HCT116 (cell line): ENCODE measurements around the gene TTC23. TPM values are rescaled to one million over a fixed set of nuclear protein-coding genes. Genes with fewer than 3 reads are reported as not detected.

Experiments
- ATAC-seq: fragments of 200-7000 bp; cut with Tn5 transposase; 2 replicates; pipeline ENCODE4 v1.9.1; 2020; ENCODE audit warnings: mild to moderate bottlenecking, moderate library complexity
- BruUV-seq: library from RNA; stranded (reverse); fragments of 400-500 nt; replicated peaks from 2 replicates; lab custom pipeline; 2021; lab: Mats Ljungman, UMichigan
- CTCF ChIA-PET: fragments of 300-600 bp; sonication (Branson Sonifier 250); formaldehyde crosslinking; loops from one replicate; lab custom pipeline; 2021; ENCODE audit warnings: antibody characterized with exemption; lab: Charles Lee
- POLR2A ChIA-PET: fragments of 300-600, 350-600 bp; sonication (Branson Sonifier 250); formaldehyde crosslinking; loops from one replicate; lab custom pipeline; 2021; ENCODE audit warnings: antibody characterized with exemption; lab: Charles Lee
- RAD21 ChIA-PET, 2 experiments: fragments of 300-600 bp; sonication (Branson Sonifier 250); formaldehyde crosslinking; loops; one replicate each; lab custom pipeline; 2023; ENCODE audit warnings: low total read pairs in 2 of 2; ENCODE audit not compliant: uncharacterized antibody in 2 of 2, unreplicated experiment in 2 of 2, low non-redundant PET in 1 of 2; lab: Charles Lee
- DNase-seq: peaks from one replicate; pipeline ENCODE4 v3.0.0-alpha.2; 2010; ENCODE audit warnings: low read depth, low spot score
- H2AFZ ChIP-seq: fragments of 200-600 bp; shearing (Covaris generic), sonication (generic); 2 replicates; pipeline ENCODE4 v1.6.1; 2017; ENCODE audit warnings: low read depth, mixed run types, mixed read lengths, antibody characterized with exemption, low read length; ENCODE audit not compliant: poor library complexity, severe bottlenecking
- H3K27ac ChIP-seq: 2 replicates; pipeline ENCODE4 v1.5.1; 2012; ENCODE audit warnings: low read depth, low read length
- H3K27me3 ChIP-seq: fragments of 200-600 bp; sonication (generic); 2 replicates; pipeline ENCODE4 v1.6.1; 2016; ENCODE audit warnings: mixed run types, low read length, mixed read lengths; ENCODE audit not compliant: insufficient read depth
- H3K36me3 ChIP-seq, 2 experiments: fragments of 200-500 bp in 1 of 2; fragments of 200-600 bp in 1 of 2; sonication (Bioruptor generic) in 1 of 2; sonication (generic) in 1 of 2; 2 replicates each; pipeline versions ENCODE4 v1.5.1 to v1.6.1; 2014 to 2016; ENCODE audit warnings: low read length in 2 of 2, inconsistent platforms in 1 of 2, mixed read lengths in 1 of 2, mixed run types in 1 of 2; ENCODE audit not compliant: insufficient read depth in 2 of 2, control insufficient read depth in 1 of 2
- H3K4me1 ChIP-seq, 2 experiments: fragments of 200-600 bp in 1 of 2; sonication (generic) in 1 of 2; 2 replicates each; pipeline versions ENCODE4 v1.5.1 to v1.6.1; 2012 to 2017; ENCODE audit warnings: low read length in 2 of 2, inconsistent platforms in 1 of 2, mild to moderate bottlenecking in 1 of 2, mixed read lengths in 1 of 2, mixed run types in 1 of 2, moderate library complexity in 1 of 2; ENCODE audit not compliant: insufficient read depth in 2 of 2, control insufficient read depth in 1 of 2
- H3K4me2 ChIP-seq: fragments of 200-600 bp; sonication (generic); 2 replicates; pipeline ENCODE4 v1.6.1; 2017; ENCODE audit warnings: mixed run types, low read length, mixed read lengths
- H3K4me3 ChIP-seq, 2 experiments: fragments of 200-600 bp in 1 of 2; sonication (generic) in 1 of 2; replicated peaks in 1 of 2; 2 replicates each; pipeline ENCODE4 v1.5.1; 2011 to 2016; ENCODE audit warnings: low read length in 2 of 2, control low read depth in 1 of 2, low read depth in 1 of 2, mild to moderate bottlenecking in 1 of 2, mixed read lengths in 1 of 2, mixed run types in 1 of 2
- H3K79me2 ChIP-seq: fragments of 200-600 bp; sonication (generic); 2 replicates; pipeline ENCODE4 v1.6.1; 2017; ENCODE audit warnings: mild to moderate bottlenecking, mixed run types, low read length, moderate library complexity, mixed read lengths; ENCODE audit not compliant: insufficient read depth
- H3K9ac ChIP-seq: fragments of 200-600 bp; sonication (generic); 2 replicates; pipeline ENCODE4 v1.6.1; 2016; ENCODE audit warnings: low read length, mixed read lengths
- H3K9me2 ChIP-seq: fragments of 200-600 bp; sonication (generic), shearing (Covaris generic); 2 replicates; pipeline ENCODE4 v1.6.1; 2017; ENCODE audit warnings: mixed run types, mild to moderate bottlenecking, moderate library complexity; ENCODE audit not compliant: insufficient read depth
- H3K9me3 ChIP-seq, 2 experiments: fragments of 200-500 bp in 1 of 2; fragments of 200-600 bp in 1 of 2; sonication (Bioruptor generic) in 1 of 2; sonication (generic) in 1 of 2; 2 replicates each; pipeline ENCODE4 v1.6.1; 2014 to 2017; ENCODE audit warnings: low read length in 2 of 2, mixed read lengths in 2 of 2, inconsistent platforms in 1 of 2, low read depth in 1 of 2, mild to moderate bottlenecking in 1 of 2, mixed run types in 1 of 2, moderate library complexity in 1 of 2; ENCODE audit not compliant: control insufficient read depth in 1 of 2, insufficient read depth in 1 of 2
- H4K20me1 ChIP-seq: fragments of 200-600 bp; sonication (generic), shearing (Covaris generic); 2 replicates; pipeline ENCODE4 v1.6.1; 2017; ENCODE audit warnings: mixed run types, mild to moderate bottlenecking, moderate library complexity; ENCODE audit not compliant: insufficient read depth
- CBX3 ChIP-seq: IDR thresholded peaks from 2 replicates; pipeline ENCODE4 v1.6.1; 2012; ENCODE audit warnings: low read depth
- EGR1 ChIP-seq: IDR thresholded peaks from 2 replicates; pipeline ENCODE4 v1.6.1; 2012; ENCODE audit warnings: low read depth
- ELF1 ChIP-seq: IDR thresholded peaks from 2 replicates; pipeline ENCODE4 v1.6.1; 2012; ENCODE audit warnings: low read depth, borderline replicate concordance
- FOSL1 ChIP-seq: IDR thresholded peaks from 2 replicates; pipeline ENCODE4 v1.6.1; 2012; ENCODE audit warnings: low read depth
- JUND ChIP-seq: IDR thresholded peaks from 2 replicates; pipeline ENCODE4 v1.6.1; 2012
- POLR2A ChIP-seq: IDR thresholded peaks from 2 replicates; pipeline ENCODE4 v1.7.0; 2011; ENCODE audit warnings: borderline replicate concordance; ENCODE audit not compliant: insufficient read depth, insufficient read length; ENCODE audit errors: extremely low read depth
- POLR2AphosphoS5 ChIP-seq: IDR thresholded peaks from 2 replicates; pipeline ENCODE4 v1.6.1; 2011; ENCODE audit warnings: mild to moderate bottlenecking, low read depth, low read length, moderate library complexity
- SIN3A ChIP-seq: IDR thresholded peaks from 2 replicates; pipeline ENCODE4 v1.6.1; 2012; ENCODE audit warnings: low read depth
- SP1 ChIP-seq: IDR thresholded peaks from 2 replicates; pipeline ENCODE4 v1.6.1; 2012; ENCODE audit warnings: low read depth
- intact Hi-C: fragments of 100-400 bp; cut with micrococcal nuclease; formaldehyde crosslinking; loops from 2 replicates; pipeline ENCODE4 v1.10.0; 2022
- total RNA-seq: library from RNA; stranded (reverse); gene quantifications from one replicate; pipeline ENCODE4 v1.2.1, GENCODE V29; 2021; ENCODE audit not compliant: unreplicated experiment
- TF ChIP-seq, protein P1 (sequence below): IDR thresholded peaks from 2 replicates; pipeline ENCODE4 v1.6.1; 2012
- TF ChIP-seq, protein P2 (sequence below): IDR thresholded peaks from 2 replicates; pipeline ENCODE4 v1.6.1; 2011; ENCODE audit warnings: mild to moderate bottlenecking, low read length, moderate library complexity; ENCODE audit not compliant: insufficient replicate concordance; ENCODE audit errors: extremely low read depth
- TF ChIP-seq, protein P3 (sequence below), 3 experiments: fragments of 200-600 bp in 1 of 3; sonication (generic) in 1 of 3; IDR thresholded peaks in 2 of 3; conservative IDR thresholded peaks in 1 of 3; 2 replicates each; pipeline ENCODE4 v1.5.1; 2012 to 2017; ENCODE audit warnings: low read depth in 2 of 3, low read length in 2 of 3, antibody characterized with exemption in 1 of 3, borderline replicate concordance in 1 of 3, control low read depth in 1 of 3, mild to moderate bottlenecking in 1 of 3, mixed read lengths in 1 of 3, mixed run types in 1 of 3, moderate library complexity in 1 of 3; ENCODE audit not compliant: insufficient read depth in 1 of 3

TTC23 gene
- total RNA-seq, 1 experiment from 2014 or later, result 10.2 TPM

DNA sequence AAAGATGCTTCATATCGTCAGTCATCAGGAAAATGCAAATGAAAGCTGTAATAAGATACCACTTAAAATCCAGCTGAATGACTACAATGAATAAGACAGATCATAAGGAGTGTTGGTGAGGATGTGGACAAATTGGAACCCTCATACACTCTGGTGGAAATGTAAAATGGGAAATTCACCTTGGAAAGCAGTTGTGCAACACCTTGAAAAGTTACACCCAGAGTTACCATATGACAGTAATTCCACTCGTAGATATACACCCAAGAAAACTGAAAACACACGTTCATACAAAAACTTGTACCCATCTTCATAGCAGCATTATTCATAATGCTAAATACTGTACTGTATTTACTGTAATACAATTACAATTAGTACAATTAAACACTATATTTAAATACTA lies 2.3 kb downstream of the TTC23 start (continued):
- TF ChIP-seq, protein P1, sequence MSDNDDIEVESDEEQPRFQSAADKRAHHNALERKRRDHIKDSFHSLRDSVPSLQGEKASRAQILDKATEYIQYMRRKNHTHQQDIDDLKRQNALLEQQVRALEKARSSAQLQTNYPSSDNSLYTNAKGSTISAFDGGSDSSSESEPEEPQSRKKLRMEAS, result no peak
- TF ChIP-seq, protein P2, sequence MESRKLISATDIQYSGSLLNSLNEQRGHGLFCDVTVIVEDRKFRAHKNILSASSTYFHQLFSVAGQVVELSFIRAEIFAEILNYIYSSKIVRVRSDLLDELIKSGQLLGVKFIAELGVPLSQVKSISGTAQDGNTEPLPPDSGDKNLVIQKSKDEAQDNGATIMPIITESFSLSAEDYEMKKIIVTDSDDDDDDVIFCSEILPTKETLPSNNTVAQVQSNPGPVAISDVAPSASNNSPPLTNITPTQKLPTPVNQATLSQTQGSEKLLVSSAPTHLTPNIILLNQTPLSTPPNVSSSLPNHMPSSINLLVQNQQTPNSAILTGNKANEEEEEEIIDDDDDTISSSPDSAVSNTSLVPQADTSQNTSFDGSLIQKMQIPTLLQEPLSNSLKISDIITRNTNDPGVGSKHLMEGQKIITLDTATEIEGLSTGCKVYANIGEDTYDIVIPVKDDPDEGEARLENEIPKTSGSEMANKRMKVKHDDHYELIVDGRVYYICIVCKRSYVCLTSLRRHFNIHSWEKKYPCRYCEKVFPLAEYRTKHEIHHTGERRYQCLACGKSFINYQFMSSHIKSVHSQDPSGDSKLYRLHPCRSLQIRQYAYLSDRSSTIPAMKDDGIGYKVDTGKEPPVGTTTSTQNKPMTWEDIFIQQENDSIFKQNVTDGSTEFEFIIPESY, result no peak

DNA sequence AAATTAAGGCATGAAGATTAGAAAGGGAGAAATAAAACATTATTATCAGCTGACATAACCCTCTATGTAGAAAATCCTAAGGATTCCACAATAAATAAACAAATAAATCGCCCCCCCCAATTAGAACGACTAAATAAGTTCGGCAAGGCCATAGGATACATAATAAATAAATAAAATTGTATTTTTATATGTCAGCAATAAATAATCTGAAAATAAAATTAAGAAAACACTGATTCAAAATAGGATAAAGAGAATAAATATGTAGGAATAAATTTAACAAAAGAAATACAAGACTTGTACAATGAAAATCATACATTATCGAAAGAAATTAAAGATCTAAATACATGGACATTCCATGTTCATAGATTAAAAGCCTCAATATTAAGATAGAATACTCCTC lies 5.1 kb downstream of the TTC23 start:
- no peak overlapping the region for H3K4me3 ChIP-seq
- H4K20me1 ChIP-seq, result no peaks in the 10 kb centered on the region
- ATAC-seq (no peak), DNase-seq (no peak)
- H3K4me1 ChIP-seq, result peaks cover 6 to 15% of the 10 kb centered on the region in 2 experiments; a peak in 3 of 4 replicates
- RAD21 ChIA-PET, result no interaction called here
- H3K4me2 ChIP-seq, result no peak overlapping the region
- no peak overlapping the region for H2AFZ ChIP-seq
- no peaks in the 10 kb centered on the region for H3K36me3 ChIP-seq
- H3K27ac ChIP-seq, result no peak overlapping the region
- no peaks in the 10 kb centered on the region for H3K27me3 ChIP-seq
- no peaks in the 10 kb centered on the region for H3K9me2 ChIP-seq
- TF ChIP-seq, protein P3, sequence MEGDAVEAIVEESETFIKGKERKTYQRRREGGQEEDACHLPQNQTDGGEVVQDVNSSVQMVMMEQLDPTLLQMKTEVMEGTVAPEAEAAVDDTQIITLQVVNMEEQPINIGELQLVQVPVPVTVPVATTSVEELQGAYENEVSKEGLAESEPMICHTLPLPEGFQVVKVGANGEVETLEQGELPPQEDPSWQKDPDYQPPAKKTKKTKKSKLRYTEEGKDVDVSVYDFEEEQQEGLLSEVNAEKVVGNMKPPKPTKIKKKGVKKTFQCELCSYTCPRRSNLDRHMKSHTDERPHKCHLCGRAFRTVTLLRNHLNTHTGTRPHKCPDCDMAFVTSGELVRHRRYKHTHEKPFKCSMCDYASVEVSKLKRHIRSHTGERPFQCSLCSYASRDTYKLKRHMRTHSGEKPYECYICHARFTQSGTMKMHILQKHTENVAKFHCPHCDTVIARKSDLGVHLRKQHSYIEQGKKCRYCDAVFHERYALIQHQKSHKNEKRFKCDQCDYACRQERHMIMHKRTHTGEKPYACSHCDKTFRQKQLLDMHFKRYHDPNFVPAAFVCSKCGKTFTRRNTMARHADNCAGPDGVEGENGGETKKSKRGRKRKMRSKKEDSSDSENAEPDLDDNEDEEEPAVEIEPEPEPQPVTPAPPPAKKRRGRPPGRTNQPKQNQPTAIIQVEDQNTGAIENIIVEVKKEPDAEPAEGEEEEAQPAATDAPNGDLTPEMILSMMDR (IDR thresholded peaks at IDR 0.05 in 2 of 3, conservative IDR thresholded peaks at IDR 0.05 in 1 of 3; ENCODE audit: borderline replicate concordance in 1 of 3, insufficient read depth in 1 of 3, low read depth in 2 of 3, low read length in 2 of 3), result no peak
- TF ChIP-seq SP1 (no peak), JUND (no peak), EGR1 (no peak), FOSL1 (no peak), POLR2AphosphoS5 (no peak), SIN3A (no peak), ELF1 (no peak), POLR2A (no peak), CBX3 (no peak)
- TF ChIP-seq, protein P2, result no peak
- TF ChIP-seq, protein P1, result no peak
- H3K9me3 ChIP-seq, result no peaks in the 10 kb centered on the region
- no TSS peak for BruUV-seq
- intact Hi-C loops, result no loop called here
- peaks cover 16% of the 10 kb centered on the region for H3K79me2 ChIP-seq
- CTCF ChIA-PET, result no interaction called here
- no peak overlapping the region for H3K9ac ChIP-seq
- POLR2A ChIA-PET, result no interaction called here
